Mucosa of descending colon (tissue), 3 donors: ENCODE data around the gene BMAL1. TPM values are rescaled to one million over a fixed set of nuclear protein-coding genes. Genes with fewer than 3 reads are reported as not detected.

Source experiments
- ATAC-seq: fragments of 200-7000 bp; cut with Tn5 transposase; one replicate; pipeline ENCODE4 v1.9.1; 2020; ENCODE audit warnings: mild to moderate bottlenecking, moderate library complexity
- DNase-seq, 3 donors: peaks; one replicate each; pipeline ENCODE4 v3.0.0-alpha.2; 2020
- H3K36me3 ChIP-seq: fragments of 200-600 bp; one replicate; pipeline ENCODE4 v1.8.0; 2021; ENCODE audit warnings: low read depth, mild to moderate bottlenecking
- H3K4me1 ChIP-seq: fragments of 200-600 bp; one replicate; pipeline ENCODE4 v1.8.0; 2021; ENCODE audit warnings: low read depth, mild to moderate bottlenecking
- H3K4me3 ChIP-seq: fragments of 200-600 bp; one replicate; pipeline ENCODE4 v1.8.0; 2021; ENCODE audit warnings: mild to moderate bottlenecking
- H3K9me3 ChIP-seq: fragments of 200-600 bp; one replicate; pipeline ENCODE4 v1.8.0; 2021; ENCODE audit warnings: mild to moderate bottlenecking
- intact Hi-C, 2 donors: fragments of 100-400 bp; cut with DNase I in 1 of 2; cut with micrococcal nuclease in 1 of 2; formaldehyde crosslinking; loops; one replicate each; pipeline versions ENCODE4 v1.11.0 to v1.11.1; 2022; cut with DNase I, micrococcal nuclease
- total RNA-seq, 3 donors: library from RNA; stranded (reverse); fragmentation: NEBNext Ultra II Directional in 2 of 3; extraction: Animal tissue kit (Norgen Biotek cat#: 25700) in 2 of 3; gene quantifications; one replicate each; pipeline versions ENCODE4 v1.2.1 to v1.2.4, GENCODE V29; 2021 to 2023
- TF ChIP-seq, protein P1 (sequence below): fragments of 200-600 bp; IDR thresholded peaks from one replicate; pipeline ENCODE4 v1.8.0; 2022; ENCODE audit warnings: antibody characterized with exemption, mild to moderate bottlenecking
- donor health status: DM: no; HTN: no; CAD: no; lungs with moderate emphysema.
- donor health status: DM: no; HTN: no; CAD: no.
- donor health status: DM: no; HTN: yes; CAD: no.

The BMAL1 gene
- total RNA-seq, 3 donors from 2014 or later = 26.6 to 40.1 (median 29.8) TPM

DNA sequence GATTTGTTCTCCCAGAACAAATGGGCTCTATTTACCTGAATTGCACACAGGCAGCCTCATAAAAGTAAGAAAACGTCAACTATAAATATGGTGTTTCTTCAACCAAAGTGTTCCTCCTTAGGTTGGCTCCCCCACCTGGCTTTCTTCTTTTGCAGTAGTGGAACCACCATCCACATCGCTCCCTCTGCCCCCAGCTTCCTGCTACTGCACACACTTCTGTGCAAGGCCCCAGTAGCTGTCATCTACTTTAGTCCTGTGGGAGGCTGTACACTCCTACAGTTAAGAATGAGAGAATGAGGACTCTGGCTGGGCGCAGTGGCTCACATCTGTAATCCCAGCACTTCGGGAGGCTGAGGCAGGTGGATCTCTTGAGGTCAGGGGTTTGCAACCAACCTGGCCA is 89.5 kb downstream of the BMAL1 start:
- no peak for DNase-seq
- no peaks in the 10 kb centered on the region for H3K4me1 ChIP-seq
- intact Hi-C loops = no loop called here
- TF ChIP-seq, protein P1, sequence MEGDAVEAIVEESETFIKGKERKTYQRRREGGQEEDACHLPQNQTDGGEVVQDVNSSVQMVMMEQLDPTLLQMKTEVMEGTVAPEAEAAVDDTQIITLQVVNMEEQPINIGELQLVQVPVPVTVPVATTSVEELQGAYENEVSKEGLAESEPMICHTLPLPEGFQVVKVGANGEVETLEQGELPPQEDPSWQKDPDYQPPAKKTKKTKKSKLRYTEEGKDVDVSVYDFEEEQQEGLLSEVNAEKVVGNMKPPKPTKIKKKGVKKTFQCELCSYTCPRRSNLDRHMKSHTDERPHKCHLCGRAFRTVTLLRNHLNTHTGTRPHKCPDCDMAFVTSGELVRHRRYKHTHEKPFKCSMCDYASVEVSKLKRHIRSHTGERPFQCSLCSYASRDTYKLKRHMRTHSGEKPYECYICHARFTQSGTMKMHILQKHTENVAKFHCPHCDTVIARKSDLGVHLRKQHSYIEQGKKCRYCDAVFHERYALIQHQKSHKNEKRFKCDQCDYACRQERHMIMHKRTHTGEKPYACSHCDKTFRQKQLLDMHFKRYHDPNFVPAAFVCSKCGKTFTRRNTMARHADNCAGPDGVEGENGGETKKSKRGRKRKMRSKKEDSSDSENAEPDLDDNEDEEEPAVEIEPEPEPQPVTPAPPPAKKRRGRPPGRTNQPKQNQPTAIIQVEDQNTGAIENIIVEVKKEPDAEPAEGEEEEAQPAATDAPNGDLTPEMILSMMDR = no peak
- no peak for ATAC-seq
- no peaks in the 10 kb centered on the region for H3K9me3 ChIP-seq
- no peaks in the 10 kb centered on the region for H3K36me3 ChIP-seq
- no peak overlapping the region for H3K4me3 ChIP-seq

DNA sequence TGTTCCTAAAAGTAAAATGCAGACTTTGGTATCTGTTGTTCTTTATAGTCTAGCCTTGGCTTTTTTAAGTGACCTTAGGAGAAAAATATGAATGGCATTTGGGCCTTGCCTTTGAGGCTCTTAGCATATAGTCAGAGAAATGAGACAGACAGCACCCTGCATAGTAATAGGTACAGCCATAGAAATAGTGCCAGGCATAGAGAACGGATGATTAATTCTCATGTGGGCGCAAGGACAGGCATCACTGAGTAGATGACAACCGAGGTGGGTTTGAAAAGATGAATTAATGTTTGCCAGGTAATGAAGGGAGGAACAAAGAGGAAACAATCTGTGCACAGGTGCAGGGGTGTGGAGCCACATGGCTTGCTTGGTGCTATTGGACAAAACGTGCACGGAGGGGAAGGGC is 90.5 kb downstream of the BMAL1 start:
- ATAC-seq = no peak
- DNase-seq = no peak
- TF ChIP-seq, protein P1 = no peak
- Histone ChIP-seq H3K4me3 (no peak overlapping the region), H3K36me3 (no peaks in the 10 kb centered on the region), H3K9me3 (no peaks in the 10 kb centered on the region), H3K4me1 (no peaks in the 10 kb centered on the region)
- intact Hi-C loops = no loop called here

DNA sequence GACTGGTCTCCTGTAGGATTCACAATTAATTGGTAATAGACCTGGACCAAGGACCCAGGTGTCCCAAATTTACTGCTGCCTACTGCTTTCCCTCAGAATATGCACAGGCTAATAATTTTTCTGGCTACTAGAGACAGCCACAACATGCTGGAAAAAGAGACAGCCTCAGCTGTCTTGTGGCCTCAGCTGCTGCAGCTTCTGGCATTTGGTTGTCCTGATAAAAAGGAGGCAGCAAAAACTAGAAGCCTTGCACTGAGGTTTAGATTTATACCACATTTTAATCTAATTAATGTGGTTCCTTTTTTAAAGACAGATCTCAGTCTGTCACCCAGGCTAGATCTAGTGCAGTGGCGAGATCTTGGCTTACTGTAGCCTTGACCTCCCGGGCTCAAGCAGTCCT is 95.6 kb downstream of the BMAL1 start:
- Histone ChIP-seq H3K4me1 (no peaks in the 10 kb centered on the region), H3K36me3 (no peaks in the 10 kb centered on the region), H3K9me3 (no peaks in the 10 kb centered on the region), H3K4me3 (no peak overlapping the region)
- intact Hi-C loops = no loop called here
- TF ChIP-seq, protein P1 = no peak
- no peak for DNase-seq
- ATAC-seq = no peak

DNA sequence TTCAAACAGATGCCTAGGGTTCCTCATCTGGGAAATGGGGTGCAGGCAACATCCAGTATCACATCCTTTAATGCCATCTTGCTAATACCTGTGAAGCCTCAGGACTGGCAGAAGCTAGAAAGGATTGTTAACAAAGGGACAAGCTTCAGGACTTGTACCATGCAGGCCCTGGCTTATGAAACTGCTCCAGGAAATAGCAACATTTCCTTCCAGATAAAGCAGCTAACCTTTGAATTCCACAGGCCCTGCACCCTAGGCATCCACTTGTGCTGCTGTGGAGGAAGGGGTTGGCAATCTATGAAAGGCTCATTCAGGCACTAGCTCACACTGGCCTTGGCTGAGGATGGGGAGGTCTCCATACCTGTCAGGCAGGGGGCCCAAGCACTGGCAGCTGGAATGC is 98.2 kb downstream of the BMAL1 start:
- no peaks in the 10 kb centered on the region for H3K9me3 ChIP-seq
- H3K36me3 ChIP-seq = no peaks in the 10 kb centered on the region
- ATAC-seq (peak; percentile 57), DNase-seq (no peak)
- TF ChIP-seq, protein P1 = no peak
- no peak overlapping the region for H3K4me3 ChIP-seq
- intact Hi-C loops = no loop called here
- H3K4me1 ChIP-seq = no peaks in the 10 kb centered on the region

- intact Hi-C loops = no loop called here
- no peaks in the 10 kb centered on the region for H3K9me3 ChIP-seq
- TF ChIP-seq, protein P1 = no peak
- no peaks in the 10 kb centered on the region for H3K36me3 ChIP-seq
- ATAC-seq (peak; percentile 83), DNase-seq (no peak)
- no peaks in the 10 kb centered on the region for H3K4me1 ChIP-seq
- H3K4me3 ChIP-seq = no peak overlapping the region
These were observed 98.8 kb downstream of the BMAL1 start for GRCh38 chr11:13376402-13376801.

DNA sequence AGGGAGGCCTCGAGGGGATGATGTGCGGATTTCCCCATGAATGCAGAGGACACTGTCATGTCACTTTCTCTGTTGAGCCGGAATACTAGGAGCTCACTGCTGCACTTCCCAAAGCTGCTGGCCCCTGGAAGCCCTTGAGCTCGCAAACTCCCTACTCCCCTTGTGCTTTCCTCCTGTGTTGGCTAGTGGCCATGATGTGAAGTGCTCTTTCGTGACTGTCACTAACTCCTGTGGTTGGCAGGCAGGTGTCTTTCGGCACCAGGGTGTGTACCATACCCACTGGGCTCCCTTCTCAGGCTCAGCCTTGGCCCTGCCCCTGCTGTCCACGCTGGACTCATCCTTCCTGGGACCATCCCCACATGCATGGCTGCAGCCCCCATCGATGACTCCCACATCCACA is 99.2 kb downstream of the BMAL1 start:
- Histone ChIP-seq H3K4me1 (no peaks in the 10 kb centered on the region), H3K4me3 (no peak overlapping the region), H3K36me3 (no peaks in the 10 kb centered on the region), H3K9me3 (no peaks in the 10 kb centered on the region)
- DNase-seq (no peak), ATAC-seq (peak; percentile 9)
- TF ChIP-seq, protein P1 = no peak
- intact Hi-C loops = no loop called here
